Neural cell (in vitro differentiated cells): ENCODE data around the gene LIPA. TPM values are rescaled to one million over a fixed set of nuclear protein-coding genes. Genes with fewer than 3 reads are reported as not detected.

ENCODE experiments used
- H2AFZ ChIP-seq: fragments of 200-600, 300-800 bp; sonication (generic), shearing (Covaris generic); 2 replicates; pipeline ENCODE4 v1.6.0; 2014; ENCODE audit warnings: low read depth, mild to moderate bottlenecking, antibody characterized with exemption, low read length, moderate library complexity
- H3F3A ChIP-seq: fragments of 200-600 bp; shearing (Covaris generic); 2 replicates; pipeline ENCODE4 v1.6.1; 2016; ENCODE audit warnings: mild to moderate bottlenecking, moderate library complexity, mixed read lengths, antibody characterized with exemption, low read length; ENCODE audit not compliant: insufficient read depth, poor library complexity, severe bottlenecking
- H3K27ac ChIP-seq: fragments of 200-600, 300-800 bp; sonication (generic), shearing (Covaris generic); 2 replicates; pipeline ENCODE4 v1.5.1; 2014; ENCODE audit warnings: mild to moderate bottlenecking, low read length, moderate library complexity
- H3K27me3 ChIP-seq: fragments of 300-800, 200-600 bp; sonication (generic), shearing (Covaris generic); 2 replicates; pipeline ENCODE4 v1.6.0; 2014; ENCODE audit warnings: mild to moderate bottlenecking, low read depth, low read length, moderate library complexity; ENCODE audit not compliant: insufficient read depth
- H3K36me3 ChIP-seq: fragments of 300-800, 200-600 bp; sonication (generic), shearing (Covaris generic); 2 replicates; pipeline ENCODE4 v1.5.1; 2014; ENCODE audit warnings: mild to moderate bottlenecking, antibody characterized with exemption, low read length, moderate library complexity; ENCODE audit not compliant: insufficient read depth
- H3K4me2 ChIP-seq: fragments of 300-800, 200-600 bp; sonication (generic), shearing (Covaris generic); 2 replicates; pipeline ENCODE4 v1.6.0; 2014; ENCODE audit warnings: mild to moderate bottlenecking, low read length
- H3K4me3 ChIP-seq: fragments of 300-800, 200-600 bp; sonication (generic), shearing (Covaris generic); 2 replicates; pipeline ENCODE4 v1.5.1; 2014; ENCODE audit warnings: mild to moderate bottlenecking, low read length, moderate library complexity
- H3K79me2 ChIP-seq: fragments of 200-600 bp; shearing (Covaris generic); replicated peaks from 2 replicates; pipeline ENCODE4 v1.6.0; 2014; ENCODE audit warnings: mild to moderate bottlenecking, low read length, moderate library complexity; ENCODE audit not compliant: insufficient read depth
- H3K9ac ChIP-seq: fragments of 300-800, 200-600 bp; sonication (generic), shearing (Covaris generic); 2 replicates; pipeline ENCODE4 v1.6.1; 2016; ENCODE audit warnings: mild to moderate bottlenecking, low read length, mixed read lengths
- H3K9me2 ChIP-seq: fragments of 200-600 bp; shearing (Covaris generic); 2 replicates; pipeline ENCODE4 v1.6.1; 2016; ENCODE audit warnings: mild to moderate bottlenecking, low read length, mixed read lengths; ENCODE audit not compliant: insufficient read depth
- H3K9me3 ChIP-seq: fragments of 200-600, 300-800 bp; sonication (generic), shearing (Covaris generic); 2 replicates; pipeline ENCODE4 v1.6.1; 2016; ENCODE audit warnings: mild to moderate bottlenecking, mixed run types, low read length, moderate library complexity, mixed read lengths
- H4K20me1 ChIP-seq: fragments of 200-600 bp; shearing (Covaris generic); 2 replicates; pipeline ENCODE4 v1.6.1; 2016; ENCODE audit warnings: mild to moderate bottlenecking, mixed run types; ENCODE audit not compliant: insufficient read depth
- CTCF ChIP-seq: fragments of 450-650 bp; IDR thresholded peaks from 2 replicates; pipeline ENCODE4 v1.5.1; 2014; ENCODE audit warnings: antibody characterized with exemption, mild to moderate bottlenecking, moderate library complexity; ENCODE audit not compliant: poor library complexity, severe bottlenecking
- EP300 ChIP-seq: fragments of 450-650 bp; conservative IDR thresholded peaks from 2 replicates; pipeline ENCODE4 v1.6.1; 2014; ENCODE audit warnings: antibody characterized with exemption, mild to moderate bottlenecking, moderate library complexity; ENCODE audit not compliant: poor library complexity, severe bottlenecking
- EZH2 ChIP-seq: fragments of 200-600, 300-800 bp; shearing (Covaris generic), sonication (generic); IDR thresholded peaks from 2 replicates; pipeline ENCODE4 v1.6.1; 2014; ENCODE audit warnings: antibody characterized with exemption, low read length, borderline replicate concordance, mild to moderate bottlenecking; ENCODE audit not compliant: insufficient read depth, poor library complexity, severe bottlenecking
- MXI1 ChIP-seq: fragments of 450-650 bp; conservative IDR thresholded peaks from 2 replicates; pipeline ENCODE4 v1.6.1; 2014; ENCODE audit warnings: antibody characterized with exemption, mild to moderate bottlenecking; ENCODE audit not compliant: poor library complexity, severe bottlenecking
- POLR2AphosphoS5 ChIP-seq: IDR thresholded peaks from 2 replicates; pipeline ENCODE4 v1.6.1; 2012
- RAD21 ChIP-seq: fragments of 450-650 bp; conservative IDR thresholded peaks from 2 replicates; pipeline ENCODE4 v1.6.1; 2014; ENCODE audit warnings: antibody characterized with exemption, mild to moderate bottlenecking, moderate library complexity
- SMC3 ChIP-seq: fragments of 450-650 bp; conservative IDR thresholded peaks from 2 replicates; pipeline ENCODE4 v1.6.1; 2014; ENCODE audit warnings: antibody characterized with exemption, mild to moderate bottlenecking, moderate library complexity; ENCODE audit not compliant: poor library complexity
- TAF1 ChIP-seq: IDR thresholded peaks from 2 replicates; pipeline ENCODE4 v1.6.1; 2012; ENCODE audit warnings: low read depth
- polyA plus RNA-seq: library from polyadenylated mRNA; depleted of rRNA; stranded (reverse); fragments of >200 nt; gene quantifications from 2 replicates; pipeline ENCODE4 v1.2.3, GENCODE V29; 2014
- TF ChIP-seq, protein P1 (sequence below): IDR thresholded peaks from 2 replicates; pipeline ENCODE4 v1.6.1; 2012; ENCODE audit warnings: borderline replicate concordance

The LIPA gene
- polyA plus RNA-seq, 1 donor from 2014 or later, result 20.8 TPM

DNA sequence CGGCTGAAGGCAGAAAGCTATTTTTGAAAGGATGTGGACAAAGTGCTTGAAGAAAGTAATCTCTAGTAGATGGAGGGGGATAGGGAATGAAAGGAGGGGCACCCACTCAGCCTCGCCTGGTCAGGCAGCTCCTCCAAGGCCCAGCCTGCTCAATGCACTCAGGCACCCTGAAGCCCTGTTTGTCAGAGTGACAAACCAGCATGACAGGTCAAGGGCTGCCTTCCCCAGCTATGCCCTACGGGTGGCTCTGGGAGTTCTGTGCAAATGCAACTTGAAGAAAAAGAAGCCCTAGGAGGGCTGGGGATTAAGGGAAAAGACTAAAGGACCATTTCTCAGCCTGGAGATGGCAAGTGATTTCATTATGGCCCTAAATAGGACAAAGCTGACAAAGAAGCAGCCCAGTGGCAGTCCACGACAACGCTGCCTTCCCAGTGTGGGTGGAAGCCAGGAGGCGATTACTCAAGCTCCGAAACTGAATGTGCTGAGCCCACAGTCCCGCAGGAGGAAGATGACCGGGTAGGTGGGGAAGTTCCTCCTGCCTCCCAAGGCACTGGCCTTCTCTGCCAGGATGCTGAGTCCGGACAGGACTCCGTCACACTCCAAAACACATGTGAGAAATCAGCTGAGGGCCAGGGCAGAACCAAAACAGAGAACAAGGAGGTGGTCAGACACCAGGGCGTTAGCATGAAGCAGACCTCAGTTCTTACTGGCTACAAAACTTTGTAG, 16.3 kb downstream of the LIPA start:
- Histone ChIP-seq H3K9me2 (no peaks in the 10 kb centered on the region), H3K36me3 (no peaks in the 10 kb centered on the region), H3K27me3 (no peaks in the 10 kb centered on the region), H3K27ac (no peak overlapping the region), H4K20me1 (no peaks in the 10 kb centered on the region), H3K79me2 (no peaks in the 10 kb centered on the region), H3K9me3 (no peaks in the 10 kb centered on the region), H3F3A (no peaks in the 10 kb centered on the region), H3K4me2 (no peak overlapping the region), H2AFZ (no peak overlapping the region), H3K9ac (no peak overlapping the region), H3K4me3 (no peak overlapping the region)
- TF ChIP-seq EZH2, result no peak
- TF ChIP-seq SMC3, result no peak
- no peak for TF ChIP-seq POLR2AphosphoS5
- no peak for TF ChIP-seq EP300
- TF ChIP-seq, protein P1, sequence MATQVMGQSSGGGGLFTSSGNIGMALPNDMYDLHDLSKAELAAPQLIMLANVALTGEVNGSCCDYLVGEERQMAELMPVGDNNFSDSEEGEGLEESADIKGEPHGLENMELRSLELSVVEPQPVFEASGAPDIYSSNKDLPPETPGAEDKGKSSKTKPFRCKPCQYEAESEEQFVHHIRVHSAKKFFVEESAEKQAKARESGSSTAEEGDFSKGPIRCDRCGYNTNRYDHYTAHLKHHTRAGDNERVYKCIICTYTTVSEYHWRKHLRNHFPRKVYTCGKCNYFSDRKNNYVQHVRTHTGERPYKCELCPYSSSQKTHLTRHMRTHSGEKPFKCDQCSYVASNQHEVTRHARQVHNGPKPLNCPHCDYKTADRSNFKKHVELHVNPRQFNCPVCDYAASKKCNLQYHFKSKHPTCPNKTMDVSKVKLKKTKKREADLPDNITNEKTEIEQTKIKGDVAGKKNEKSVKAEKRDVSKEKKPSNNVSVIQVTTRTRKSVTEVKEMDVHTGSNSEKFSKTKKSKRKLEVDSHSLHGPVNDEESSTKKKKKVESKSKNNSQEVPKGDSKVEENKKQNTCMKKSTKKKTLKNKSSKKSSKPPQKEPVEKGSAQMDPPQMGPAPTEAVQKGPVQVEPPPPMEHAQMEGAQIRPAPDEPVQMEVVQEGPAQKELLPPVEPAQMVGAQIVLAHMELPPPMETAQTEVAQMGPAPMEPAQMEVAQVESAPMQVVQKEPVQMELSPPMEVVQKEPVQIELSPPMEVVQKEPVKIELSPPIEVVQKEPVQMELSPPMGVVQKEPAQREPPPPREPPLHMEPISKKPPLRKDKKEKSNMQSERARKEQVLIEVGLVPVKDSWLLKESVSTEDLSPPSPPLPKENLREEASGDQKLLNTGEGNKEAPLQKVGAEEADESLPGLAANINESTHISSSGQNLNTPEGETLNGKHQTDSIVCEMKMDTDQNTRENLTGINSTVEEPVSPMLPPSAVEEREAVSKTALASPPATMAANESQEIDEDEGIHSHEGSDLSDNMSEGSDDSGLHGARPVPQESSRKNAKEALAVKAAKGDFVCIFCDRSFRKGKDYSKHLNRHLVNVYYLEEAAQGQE, result no peak
- TF ChIP-seq MXI1, result no peak
- no peak for TF ChIP-seq CTCF
- no peak for TF ChIP-seq TAF1
- no peak for TF ChIP-seq RAD21

DNA sequence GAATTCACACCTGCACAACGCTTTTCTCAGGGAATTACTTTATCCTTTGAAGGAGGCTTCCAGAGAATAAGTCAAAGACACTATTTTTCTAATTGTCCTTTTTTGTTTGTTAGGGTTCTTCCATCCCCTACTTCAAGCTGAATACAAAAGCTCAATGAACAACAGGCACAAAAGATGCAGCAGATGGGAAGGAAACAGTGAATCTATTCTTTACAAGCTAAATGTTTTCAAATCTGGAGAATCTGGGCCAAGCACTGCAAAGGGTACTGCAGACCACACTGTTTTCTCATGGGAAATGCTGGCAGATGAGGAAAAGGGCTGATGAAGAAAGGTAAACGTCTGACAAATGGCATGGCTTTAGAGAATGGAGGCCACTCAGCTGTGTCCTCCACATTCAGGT, 18.5 kb downstream of the LIPA start:
- Histone ChIP-seq H3K9ac (no peak overlapping the region), H3K4me2 (no peak overlapping the region), H2AFZ (no peak overlapping the region), H3K4me3 (no peak overlapping the region), H3K36me3 (peaks cover 2% of the 10 kb centered on the region), H3K27me3 (no peaks in the 10 kb centered on the region), H3K79me2 (no peaks in the 10 kb centered on the region), H3F3A (no peaks in the 10 kb centered on the region), H3K9me2 (no peaks in the 10 kb centered on the region), H4K20me1 (no peaks in the 10 kb centered on the region), H3K27ac (no peak overlapping the region), H3K9me3 (no peaks in the 10 kb centered on the region)
- TF ChIP-seq CTCF, result no peak
- TF ChIP-seq, protein P1, result no peak
- TF ChIP-seq RAD21, result no peak
- TF ChIP-seq SMC3, result no peak
- no peak for TF ChIP-seq EZH2
- no peak for TF ChIP-seq EP300
- no peak for TF ChIP-seq MXI1
- TF ChIP-seq POLR2AphosphoS5, result no peak
- TF ChIP-seq TAF1, result no peak
